Prostate gland (tissue), 2 donors: ENCODE results near the gene FBXL16. TPM values are rescaled to one million over a fixed set of nuclear protein-coding genes. Genes with fewer than 3 reads are reported as not detected.

Experiments used
- DNase-seq: peaks from one replicate; pipeline ENCODE4 v3.0.0-alpha.2; 2019; ENCODE audit warnings: low spot score
- H3K27ac ChIP-seq, 2 donors: fragments of 200-600 bp; sonication (generic); 2 replicates each; pipeline ENCODE4 v1.5.1; 2017 to 2019
- H3K27me3 ChIP-seq: fragments of 200-600 bp; sonication (generic); replicated peaks from 2 replicates; pipeline ENCODE4 v1.5.1; 2019; ENCODE audit not compliant: insufficient read depth
- H3K36me3 ChIP-seq, 2 donors: fragments of 200-600 bp; sonication (generic); 1 replicate in 1 of 2; 2 replicates in 1 of 2; pipeline versions ENCODE4 v1.5.1 to v1.8.1; 2017 to 2019
- H3K4me1 ChIP-seq: fragments of 200-600 bp; sonication (generic); replicated peaks from 2 replicates; pipeline ENCODE4 v1.5.1; 2019
- H3K4me3 ChIP-seq, 2 donors: fragments of 200-600 bp; sonication (generic); 2 replicates each; pipeline ENCODE4 v1.5.1; 2017 to 2019
- H3K9me3 ChIP-seq: fragments of 200-600 bp; sonication (generic); 2 replicates; pipeline ENCODE4 v1.5.1; 2017
- CTCF ChIP-seq, 4 experiments: fragments of 200-600 bp in 2 of 4; fragments of 450-650 bp in 2 of 4; sonication (generic) in 2 of 4; IDR thresholded peaks; 1 replicate in 3 of 4; 2 replicates in 1 of 4; pipeline ENCODE4 v1.5.1; 2016 to 2019; ENCODE audit warnings: antibody characterized with exemption in 4 of 4, mild to moderate bottlenecking in 2 of 4, moderate library complexity in 2 of 4
- POLR2A ChIP-seq: fragments of 450-650 bp; IDR thresholded peaks from one replicate; pipeline ENCODE4 v1.6.1; 2016; ENCODE audit warnings: antibody characterized with exemption, mild to moderate bottlenecking
- POLR2AphosphoS5 ChIP-seq: sonication (generic); formaldehyde crosslinking; IDR thresholded peaks from one replicate; pipeline ENCODE4 v1.6.1; 2017; ENCODE audit warnings: antibody characterized with exemption
- WGBS: methylation state at CpG from one replicate; pipeline ENCODE4 v1.1.5; 2018; 5-methylcytosine and 5-hydroxymethylcytosine counted together
- intact Hi-C: fragments of 100-400 bp; cut with DNase I; formaldehyde crosslinking; loops from one replicate; pipeline ENCODE4 v1.14.2; 2022
- total RNA-seq, 2 donors: library from RNA; depleted of rRNA; stranded (reverse); fragments of >200 nt; gene quantifications; one replicate each; pipeline ENCODE4 v1.1.0, GENCODE V29; 2016

Gene FBXL16
- total RNA-seq, 2 donors from 2014 or later, result 6.1 to 9.1 TPM

GRCh38 chr16:648071-648780 lies 57.4 kb downstream of the FBXL16 start:
- intact Hi-C loops, result no loop called here

GRCh38 chr16:647173-647902 lies 58.3 kb downstream of the FBXL16 start:
- Histone ChIP-seq H3K27ac (peak overlapping the region in 1 of 2 donors; percentile 74), H3K9me3 (no peaks in the 10 kb centered on the region), H3K4me3 (no peak overlapping the region), H3K36me3 (no peaks in the 10 kb centered on the region), H3K4me1 (peaks cover 24% of the 10 kb centered on the region), H3K27me3 (no peaks in the 10 kb centered on the region)
- no peak for TF ChIP-seq CTCF (IDR thresholded peaks at IDR 0.05)
- TF ChIP-seq POLR2A, result no peak
- no peak for TF ChIP-seq POLR2AphosphoS5
- WGBS, result 81% methylated on average over 19 of the region's 25 CpGs
- no peak for DNase-seq
- intact Hi-C loops, result no loop called here

More at GRCh38 chr16:648071-648780, 57.4 kb downstream of the FBXL16 start:
- peak overlapping the region; percentile 52 to 77 for H3K4me3 ChIP-seq
- no peaks in the 10 kb centered on the region for H3K36me3 ChIP-seq
- H3K27ac ChIP-seq, result peak overlapping the region; percentile 74 to 89
- peak; percentile 38 for DNase-seq
- 22% methylated on average over 24 of the region's 24 CpGs for WGBS
- peaks cover 18% of the 10 kb centered on the region for H3K4me1 ChIP-seq
- H3K9me3 ChIP-seq, result no peaks in the 10 kb centered on the region
- H3K27me3 ChIP-seq, result no peaks in the 10 kb centered on the region
- TF ChIP-seq POLR2AphosphoS5, result no peak
- TF ChIP-seq POLR2A, result no peak
- peak in 2 of 4 experiments; percentile 47 to 48 for TF ChIP-seq CTCF (IDR thresholded peaks at IDR 0.05)

- Histone ChIP-seq H3K9me3 (no peaks in the 10 kb centered on the region), H3K27ac (no peak overlapping the region), H3K36me3 (no peaks in the 10 kb centered on the region), H3K27me3 (no peaks in the 10 kb centered on the region), H3K4me1 (peaks cover 24% of the 10 kb centered on the region), H3K4me3 (no peak overlapping the region)
- TF ChIP-seq POLR2A (no peak), CTCF (IDR thresholded peaks at IDR 0.05) (no peak), POLR2AphosphoS5 (no peak)
- WGBS, result 82% methylated on average over 13 of the region's 22 CpGs
- no peak for DNase-seq
- intact Hi-C loops, result no loop called here
These were observed 58.9 kb downstream of the FBXL16 start for GRCh38 chr16:646679-647172.

- Histone ChIP-seq H3K4me1 (peaks cover 24% of the 10 kb centered on the region), H3K4me3 (no peak overlapping the region), H3K36me3 (no peaks in the 10 kb centered on the region), H3K9me3 (no peaks in the 10 kb centered on the region), H3K27ac (no peak overlapping the region), H3K27me3 (no peaks in the 10 kb centered on the region)
- intact Hi-C loops, result no loop called here
- WGBS, result 75% methylated on average over 31 of the region's 32 CpGs
- no peak for TF ChIP-seq POLR2A
- TF ChIP-seq CTCF (IDR thresholded peaks at IDR 0.05), result no peak
- no peak for TF ChIP-seq POLR2AphosphoS5
- DNase-seq, result no peak
These were observed 59.5 kb downstream of the FBXL16 start for GRCh38 chr16:645852-646678.
